HAP-1 (cell line): ENCODE measurements around the gene CDH13.

Source experiments
- DNase-seq, 2 experiments: peaks; one replicate each; pipeline ENCODE4 v3.0.0-alpha.2; 2016 to 2020; ENCODE audit warnings: low spot score in 2 of 2
- H3K27me3 ChIP-seq: fragments of 250-450 bp; sonication (Bioruptor Pico); 2 replicates; pipeline ENCODE4 v1.5.1; 2020; ENCODE audit warnings: low read depth, mild to moderate bottlenecking, moderate library complexity
- H3K36me3 ChIP-seq: fragments of 250-450 bp; sonication (Bioruptor Pico); replicated peaks from 2 replicates; pipeline ENCODE4 v1.5.1; 2020; ENCODE audit warnings: mild to moderate bottlenecking
- H3K4me1 ChIP-seq: fragments of 250-450 bp; sonication (Bioruptor Pico); 2 replicates; pipeline ENCODE4 v1.5.1; 2020; ENCODE audit warnings: mild to moderate bottlenecking
- H3K4me3 ChIP-seq: fragments of 250-450 bp; sonication (Bioruptor Pico); 2 replicates; pipeline ENCODE4 v1.5.1; 2020; ENCODE audit warnings: mild to moderate bottlenecking, moderate library complexity
- H3K9me3 ChIP-seq: fragments of 250-450 bp; sonication (Bioruptor Pico); 2 replicates; pipeline ENCODE4 v1.5.1; 2020; ENCODE audit warnings: mild to moderate bottlenecking, moderate library complexity
- in situ Hi-C: fragments of 300-500 bp; cut with MboI; formaldehyde crosslinking; loops from 3 replicates; pipeline ENCODE4 v1.14.3; 2020; ENCODE audit warnings: low sequenced_read_pairs, inconsistent platforms, mixed read lengths

Gene CDH13

DNA sequence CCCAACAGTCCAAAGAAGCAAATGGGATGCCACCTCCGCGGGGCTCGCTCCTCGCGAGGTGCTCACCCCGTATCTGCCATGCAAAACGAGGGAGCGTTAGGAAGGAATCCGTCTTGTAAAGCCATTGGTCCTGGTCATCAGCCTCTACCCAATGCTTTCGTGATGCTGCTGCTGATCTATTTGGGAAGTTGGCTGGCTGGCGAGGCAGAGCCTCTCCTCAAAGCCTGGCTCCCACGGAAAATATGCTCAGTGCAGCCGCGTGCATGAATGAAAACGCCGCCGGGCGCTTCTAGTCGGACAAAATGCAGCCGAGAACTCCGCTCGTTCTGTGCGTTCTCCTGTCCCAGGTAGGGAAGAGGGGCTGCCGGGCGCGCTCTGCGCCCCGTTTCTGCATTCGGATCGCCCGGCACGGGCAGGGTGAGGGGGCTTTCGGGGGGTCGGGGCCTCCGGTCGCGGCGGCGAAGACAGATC is at the start of gene CDH13:
TSS of gene CDH13 (plus strand) at position 179 of the 471 bp plus-strand sequence.
- no peak for DNase-seq
- Histone ChIP-seq H3K27me3 (no peaks in the 10 kb centered on the region), H3K36me3 (no peaks in the 10 kb centered on the region), H3K9me3 (no peaks in the 10 kb centered on the region), H3K4me1 (peaks cover 36% of the 10 kb centered on the region), H3K4me3 (peak within 1 kb of the TSS; percentile 29)
- in situ Hi-C loops, result no loop called here

DNA sequence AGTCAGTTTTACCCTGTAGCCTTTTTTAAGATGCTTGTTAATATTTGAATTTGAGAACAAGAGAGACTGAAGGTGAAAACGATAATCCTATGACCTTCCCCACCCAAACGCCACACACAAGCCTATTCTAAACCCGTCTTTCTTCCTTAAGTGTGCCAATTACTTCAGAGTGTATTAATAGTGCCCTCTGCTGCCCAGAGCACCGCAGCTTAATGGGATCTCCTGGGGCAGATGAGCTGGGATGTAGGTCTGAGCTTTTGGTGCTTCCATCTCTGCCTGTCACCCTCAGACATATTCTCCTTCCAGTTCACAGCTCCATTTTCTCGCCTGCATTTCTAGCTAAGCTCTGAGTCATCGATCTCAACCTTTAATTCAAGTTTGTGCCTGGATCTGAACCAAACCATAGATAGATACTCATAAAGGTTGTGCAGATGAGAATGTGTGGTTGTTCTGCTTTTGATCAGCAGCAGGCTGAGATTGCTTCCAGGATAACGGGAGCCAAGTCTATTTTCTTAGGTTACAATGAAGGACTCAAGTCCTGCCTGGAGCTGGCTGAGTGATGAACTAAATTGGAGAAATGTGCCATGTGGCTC is 46.4 kb upstream of the CDH13 start:
- no peaks in the 10 kb centered on the region for H3K36me3 ChIP-seq
- in situ Hi-C loops, result no loop called here
- H3K4me1 ChIP-seq, result no peaks in the 10 kb centered on the region
- H3K9me3 ChIP-seq, result no peaks in the 10 kb centered on the region
- H3K4me3 ChIP-seq, result no peak overlapping the region
- peak in 1 of 2 experiments; percentile 13 for DNase-seq
- H3K27me3 ChIP-seq, result no peaks in the 10 kb centered on the region

DNA sequence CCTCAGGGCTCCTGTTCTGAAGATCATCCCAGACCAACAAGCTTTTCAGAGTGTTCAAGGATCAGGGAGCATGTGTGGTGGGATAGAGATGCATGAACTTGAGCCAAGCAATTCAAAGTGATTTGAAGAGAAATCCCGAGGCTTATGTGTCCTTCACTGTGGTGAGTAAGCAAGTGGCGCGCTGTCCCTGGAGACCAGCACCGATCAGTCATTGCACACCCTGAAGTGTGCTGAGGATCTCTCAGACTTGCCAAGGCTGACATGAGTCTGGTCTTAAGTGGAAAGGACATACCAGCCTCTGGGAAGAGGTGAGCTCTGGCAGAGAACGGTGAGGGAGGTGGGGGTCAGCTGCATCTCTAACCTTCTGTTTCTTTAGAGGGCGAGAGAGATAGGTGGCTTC is 43.8 kb upstream of the CDH13 start:
- Histone ChIP-seq H3K4me1 (no peaks in the 10 kb centered on the region), H3K27me3 (no peaks in the 10 kb centered on the region), H3K4me3 (no peak overlapping the region), H3K36me3 (no peaks in the 10 kb centered on the region), H3K9me3 (no peaks in the 10 kb centered on the region)
- no peak for DNase-seq
- in situ Hi-C loops, result no loop called here

DNA sequence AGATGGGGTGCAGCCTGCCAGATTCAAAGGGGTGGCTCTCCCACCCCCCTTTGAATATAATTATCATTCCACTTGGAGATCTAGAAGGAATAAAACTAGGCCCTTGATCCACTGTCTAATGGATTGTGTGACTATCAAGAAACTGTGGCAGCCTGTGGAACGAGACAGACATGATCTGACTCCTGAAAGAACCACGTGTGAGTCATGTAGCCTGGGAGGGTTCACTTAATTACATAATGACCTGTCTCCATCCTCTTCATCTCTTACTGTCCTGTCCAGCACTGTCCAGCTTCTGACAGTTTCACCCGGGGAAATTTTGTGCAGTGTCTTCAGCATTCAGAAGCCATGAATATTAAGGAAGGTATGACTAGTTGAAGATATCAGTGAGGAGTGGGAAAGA is 43.3 kb upstream of the CDH13 start:
- Histone ChIP-seq H3K36me3 (no peaks in the 10 kb centered on the region), H3K4me1 (no peaks in the 10 kb centered on the region), H3K4me3 (no peak overlapping the region), H3K27me3 (no peaks in the 10 kb centered on the region), H3K9me3 (no peaks in the 10 kb centered on the region)
- in situ Hi-C loops, result no loop called here
- no peak for DNase-seq

DNA sequence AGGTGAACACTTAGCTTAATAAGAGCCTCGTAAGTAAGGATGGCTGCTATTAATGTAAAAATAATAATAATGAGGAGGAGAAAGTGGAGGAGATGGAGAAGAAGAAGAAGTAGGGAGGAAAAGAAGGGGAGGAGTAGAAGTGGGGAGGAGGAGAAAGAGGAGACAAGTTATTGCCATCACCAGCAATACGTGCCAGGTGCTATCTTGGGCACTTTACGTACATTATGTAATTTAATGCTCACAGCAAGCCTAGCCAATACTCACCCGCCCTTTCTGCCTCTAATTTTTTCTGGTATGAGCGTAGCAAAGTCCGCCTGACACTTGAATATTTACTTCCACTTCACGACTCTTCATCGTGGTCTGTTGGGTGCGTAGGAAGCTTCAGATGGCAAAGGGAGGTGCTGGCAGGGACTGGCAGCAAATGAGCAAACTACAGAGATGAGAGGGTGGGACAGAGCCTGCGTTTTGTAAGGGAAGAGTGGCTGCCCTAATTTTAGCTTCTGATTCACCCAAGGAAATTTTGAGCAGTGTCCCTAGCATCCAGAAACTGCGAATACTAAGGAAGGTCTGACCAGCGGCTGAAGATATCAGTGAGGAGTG is 42.1 kb upstream of the CDH13 start:
- Histone ChIP-seq H3K36me3 (no peaks in the 10 kb centered on the region), H3K9me3 (no peaks in the 10 kb centered on the region), H3K27me3 (no peaks in the 10 kb centered on the region), H3K4me3 (no peak overlapping the region), H3K4me1 (no peaks in the 10 kb centered on the region)
- DNase-seq, result no peak
- in situ Hi-C loops, result no loop called here

DNA sequence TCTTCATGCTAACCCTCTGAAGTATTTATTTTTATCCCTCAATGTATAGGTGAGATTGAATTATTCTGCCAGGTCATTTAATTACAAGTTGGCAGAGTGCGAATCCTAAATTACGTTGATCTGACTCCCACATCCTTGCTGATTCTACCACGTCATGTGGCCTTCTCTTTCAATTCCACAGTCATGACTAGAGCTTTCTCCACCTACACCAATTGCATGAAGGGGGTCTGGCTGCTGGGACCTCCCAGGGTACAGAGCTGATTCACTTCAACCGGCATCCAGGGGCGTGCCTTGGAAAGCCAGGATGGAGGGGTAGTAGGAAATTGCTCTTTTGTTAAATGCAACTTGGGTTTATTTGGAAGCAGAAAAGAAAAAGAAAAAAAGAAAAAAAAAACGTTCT is 41.1 kb upstream of the CDH13 start:
- no peaks in the 10 kb centered on the region for H3K9me3 ChIP-seq
- H3K27me3 ChIP-seq, result no peaks in the 10 kb centered on the region
- no peak overlapping the region for H3K4me3 ChIP-seq
- no peak for DNase-seq
- H3K36me3 ChIP-seq, result no peaks in the 10 kb centered on the region
- H3K4me1 ChIP-seq, result no peaks in the 10 kb centered on the region
- in situ Hi-C loops, result no loop called here

DNA sequence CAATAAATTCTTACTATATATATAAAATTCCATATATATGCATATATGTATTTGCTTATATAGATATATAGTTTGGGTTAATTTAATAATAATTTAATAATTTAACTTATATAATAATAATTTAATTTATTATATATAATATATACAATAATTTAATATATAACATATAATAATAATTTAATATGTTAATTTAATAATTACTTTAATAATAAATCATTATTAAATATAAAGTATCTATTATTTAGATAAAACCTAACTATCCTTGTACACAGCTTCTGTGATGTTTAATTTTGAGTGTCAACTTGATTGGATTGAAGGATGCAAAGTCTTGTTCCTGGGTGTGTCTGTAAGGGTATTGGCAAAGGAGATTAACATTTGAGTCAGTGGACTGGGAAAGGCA is 40.6 kb upstream of the CDH13 start:
- in situ Hi-C loops, result no loop called here
- H3K36me3 ChIP-seq, result no peaks in the 10 kb centered on the region
- no peak for DNase-seq
- H3K9me3 ChIP-seq, result no peaks in the 10 kb centered on the region
- H3K4me3 ChIP-seq, result no peak overlapping the region
- H3K4me1 ChIP-seq, result no peaks in the 10 kb centered on the region
- H3K27me3 ChIP-seq, result no peaks in the 10 kb centered on the region

DNA sequence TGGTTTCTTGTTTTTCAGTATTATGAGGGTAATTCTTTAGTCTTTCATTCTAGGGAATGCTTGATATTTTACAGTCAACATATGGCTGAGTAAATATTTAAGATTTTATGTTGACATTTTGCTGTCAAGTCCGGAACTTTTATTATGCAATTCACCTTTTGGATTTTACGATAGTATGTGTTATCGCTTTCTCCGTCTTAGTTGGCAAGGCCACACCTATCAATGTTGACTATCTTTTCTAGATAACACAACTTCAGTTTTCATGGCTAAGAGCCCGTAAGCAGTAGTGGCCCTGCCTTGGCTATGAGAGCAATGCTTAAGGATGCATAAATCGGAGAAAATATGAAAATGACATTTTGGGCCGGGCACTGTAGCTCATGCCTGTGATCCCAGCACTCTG is 39.5 kb upstream of the CDH13 start:
- in situ Hi-C loops, result no loop called here
- Histone ChIP-seq H3K4me3 (no peak overlapping the region), H3K27me3 (no peaks in the 10 kb centered on the region), H3K9me3 (no peaks in the 10 kb centered on the region), H3K4me1 (no peaks in the 10 kb centered on the region), H3K36me3 (no peaks in the 10 kb centered on the region)
- DNase-seq, result no peak

DNA sequence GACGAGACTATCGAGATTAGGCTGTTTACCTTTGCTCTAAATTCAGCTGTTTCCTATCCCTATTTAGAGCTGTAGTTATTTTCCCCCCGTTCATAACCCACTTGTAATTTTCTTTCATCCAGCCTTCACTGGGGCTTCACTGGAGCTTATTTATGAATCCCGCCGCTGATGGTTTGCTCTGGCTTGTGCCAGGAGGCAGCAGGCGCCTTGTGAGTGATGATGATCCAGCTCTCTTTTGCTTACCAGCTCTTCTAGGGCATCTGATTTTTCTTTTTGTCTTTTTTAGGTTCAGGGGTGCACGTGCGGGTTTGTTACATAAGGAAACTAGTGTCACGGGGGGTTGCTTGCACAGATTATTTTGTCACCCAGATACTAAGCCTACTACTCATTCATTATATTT is 37.4 kb upstream of the CDH13 start:
- peaks cover 5% of the 10 kb centered on the region for H3K4me1 ChIP-seq

DNA sequence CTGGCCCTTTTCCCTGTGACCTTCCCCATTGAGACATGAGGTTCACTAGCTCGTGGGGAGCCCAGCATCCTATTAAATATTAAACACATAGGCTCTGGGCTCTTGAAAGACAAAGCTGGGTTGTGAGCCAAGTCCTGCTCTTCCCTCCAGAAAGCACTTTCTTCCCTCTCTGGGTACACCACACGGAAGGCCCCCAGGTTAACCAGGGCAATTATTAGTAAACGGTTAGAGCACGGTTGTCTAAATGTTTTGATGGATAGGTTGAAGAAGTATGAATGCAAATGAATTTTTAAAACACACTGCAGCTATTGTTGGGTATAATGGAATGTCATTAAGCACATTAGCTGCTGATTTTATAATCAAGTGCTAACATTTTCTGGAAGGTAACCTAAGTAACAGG is 32.7 kb upstream of the CDH13 start:
- Histone ChIP-seq H3K36me3 (no peaks in the 10 kb centered on the region), H3K4me1 (peaks cover 9% of the 10 kb centered on the region), H3K27me3 (no peaks in the 10 kb centered on the region), H3K9me3 (no peaks in the 10 kb centered on the region), H3K4me3 (no peak overlapping the region)
- no peak for DNase-seq
- in situ Hi-C loops, result no loop called here

More for the DNA sequence above, 37.4 kb upstream of the CDH13 start:
- no peak overlapping the region for H3K4me3 ChIP-seq
- DNase-seq, result no peak
- H3K9me3 ChIP-seq, result no peaks in the 10 kb centered on the region
- in situ Hi-C loops, result no loop called here
- no peaks in the 10 kb centered on the region for H3K36me3 ChIP-seq
- no peaks in the 10 kb centered on the region for H3K27me3 ChIP-seq

DNA sequence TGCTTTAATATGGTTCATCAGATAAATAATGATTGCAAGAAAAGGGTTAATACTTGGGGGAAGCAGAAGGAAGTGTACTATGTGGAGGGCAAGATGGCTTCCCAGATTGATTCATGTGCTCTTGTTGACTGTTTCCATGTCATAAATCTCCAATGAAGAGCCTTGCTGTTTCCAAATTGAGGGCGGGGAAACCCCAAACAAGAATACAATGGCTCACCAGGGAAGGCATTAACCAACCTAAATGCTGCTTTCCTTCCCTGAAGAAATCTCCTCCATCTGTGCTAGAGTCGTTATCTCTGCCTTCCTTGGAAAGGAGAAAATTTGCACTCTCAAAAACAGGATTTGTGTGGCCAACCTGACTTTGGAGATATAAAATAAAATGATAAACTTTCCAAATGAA is 28.0 kb upstream of the CDH13 start:
- Histone ChIP-seq H3K4me3 (no peak overlapping the region), H3K4me1 (peaks cover 9% of the 10 kb centered on the region), H3K9me3 (no peaks in the 10 kb centered on the region), H3K36me3 (no peaks in the 10 kb centered on the region), H3K27me3 (no peaks in the 10 kb centered on the region)
- in situ Hi-C loops, result no loop called here
- DNase-seq, result no peak

DNA sequence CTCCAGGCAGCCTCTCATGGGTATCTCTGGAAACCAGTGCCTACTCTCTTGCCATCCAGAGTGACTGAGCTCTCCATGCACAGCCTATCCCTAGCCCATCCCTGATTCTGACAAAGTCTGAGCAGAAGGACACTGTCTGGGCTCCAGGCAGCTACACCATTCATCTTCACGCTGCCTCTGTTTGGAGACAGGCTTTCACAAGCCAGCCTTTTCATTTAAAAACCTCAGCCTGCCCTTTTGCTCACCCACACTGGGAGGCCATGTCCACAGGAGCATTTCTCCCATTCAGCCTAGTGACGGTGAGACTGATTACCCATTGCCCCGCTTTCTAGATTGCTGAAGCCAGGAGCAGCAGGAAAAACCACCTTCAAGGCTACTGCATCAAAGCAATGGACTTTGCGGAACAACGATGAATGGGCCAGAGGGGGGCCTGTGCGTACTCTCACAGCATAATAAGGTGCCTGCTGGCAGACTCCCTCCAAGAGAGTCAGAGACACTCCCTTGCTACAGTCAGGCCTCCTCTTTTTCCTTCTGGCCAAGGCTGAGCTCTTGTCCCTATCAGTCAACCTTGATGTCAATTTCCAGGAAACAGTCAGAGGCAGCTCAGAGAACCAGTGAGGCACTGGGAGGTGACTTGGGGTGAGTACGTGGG is 24.7 kb upstream of the CDH13 start:
- no peak overlapping the region for H3K4me3 ChIP-seq
- H3K27me3 ChIP-seq, result no peaks in the 10 kb centered on the region
- no peaks in the 10 kb centered on the region for H3K36me3 ChIP-seq
- DNase-seq, result no peak
- no peaks in the 10 kb centered on the region for H3K9me3 ChIP-seq
- peaks cover 29% of the 10 kb centered on the region for H3K4me1 ChIP-seq
- in situ Hi-C loops, result no loop called here

DNA sequence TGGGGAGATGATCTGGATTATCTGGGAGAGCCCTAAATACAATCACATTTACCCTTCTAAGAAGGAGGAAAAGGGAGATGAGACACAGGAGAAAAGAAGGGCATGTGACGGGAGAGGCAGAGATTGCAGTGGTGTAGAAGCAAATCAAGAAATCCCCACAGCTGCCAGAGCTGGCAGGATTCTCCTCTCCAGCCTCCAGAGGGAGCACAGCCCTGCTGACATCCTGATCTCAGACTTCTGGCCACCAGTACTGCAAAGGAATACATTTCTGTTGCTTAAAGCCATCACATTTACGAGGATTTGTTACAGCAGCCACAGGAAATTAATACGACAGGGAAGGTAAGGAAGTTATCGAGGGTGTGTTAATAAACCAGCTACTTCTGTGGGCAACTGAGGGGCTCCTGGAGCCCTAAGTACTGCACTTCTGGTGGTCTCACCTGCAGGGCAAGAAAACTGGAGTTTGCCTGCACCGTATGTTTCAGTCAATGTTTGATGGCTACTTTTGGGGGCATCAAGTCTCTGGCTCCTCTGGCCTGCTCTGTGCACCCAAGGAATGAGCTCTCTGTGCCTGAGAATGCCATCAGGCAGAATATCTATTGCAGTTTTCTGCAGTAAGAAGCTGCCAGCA is 22.9 kb upstream of the CDH13 start:
- Histone ChIP-seq H3K4me3 (no peak overlapping the region), H3K27me3 (no peaks in the 10 kb centered on the region), H3K9me3 (no peaks in the 10 kb centered on the region), H3K4me1 (peaks cover 34% of the 10 kb centered on the region), H3K36me3 (no peaks in the 10 kb centered on the region)
- in situ Hi-C loops, result no loop called here
- DNase-seq, result peak; percentile 79 to 81

DNA sequence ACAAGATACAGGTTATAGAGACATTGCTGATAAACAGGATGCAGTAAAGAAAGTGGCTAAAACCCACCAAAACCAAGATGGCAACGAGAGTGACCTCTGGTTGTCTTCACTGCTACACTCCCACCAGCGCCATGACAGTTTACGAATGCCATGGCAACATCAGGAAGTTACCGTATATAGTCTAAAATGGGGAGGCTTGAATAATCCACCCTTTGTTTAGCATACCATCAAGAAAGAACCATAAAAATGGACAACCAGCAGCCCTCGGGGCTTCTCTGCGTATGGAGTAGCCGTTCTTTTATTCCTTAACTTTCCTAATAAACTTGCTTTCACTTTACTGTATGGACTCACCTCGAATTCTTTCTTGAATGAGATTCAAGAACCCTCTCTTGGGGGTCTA is 21.7 kb upstream of the CDH13 start:
- peaks cover 34% of the 10 kb centered on the region for H3K4me1 ChIP-seq
- H3K27me3 ChIP-seq, result no peaks in the 10 kb centered on the region
- H3K36me3 ChIP-seq, result no peaks in the 10 kb centered on the region
- no peak overlapping the region for H3K4me3 ChIP-seq
- peak; percentile 72 to 84 for DNase-seq
- in situ Hi-C loops, result no loop called here
- H3K9me3 ChIP-seq, result no peaks in the 10 kb centered on the region
